Right lobe of liver (tissue), 4 donors: ENCODE data around the gene KLHL2.

ENCODE experiments used
- CTCF ChIP-seq, 4 donors: fragments of 200-600 bp in 3 of 4; fragments of 450-650 bp in 1 of 4; IDR thresholded peaks; one replicate each; pipeline versions ENCODE4 v1.5.1 to v1.8.0; 2016 to 2022; ENCODE audit warnings: antibody characterized with exemption in 4 of 4, mild to moderate bottlenecking in 2 of 4
- POLR2A ChIP-seq: fragments of 450-650 bp; IDR thresholded peaks from one replicate; pipeline ENCODE4 v1.6.1; 2017; ENCODE audit warnings: antibody characterized with exemption, mild to moderate bottlenecking
- donor health status: DM: no; HTN: no; CAD: no.
- donor health status: DM: no; HTN: no; CAD: no.
- donor health status: DM: no; HTN: yes; CAD: no.

GRCh38 chr4:165336743-165337142, 129.4 kb downstream of the KLHL2 start:
- no peak for TF ChIP-seq CTCF (IDR thresholded peaks at IDR 0.05)
- TF ChIP-seq POLR2A: no peak
